ENCODE data around the gene CYP20A1. TPM values are rescaled to one million over a fixed set of nuclear protein-coding genes. Genes with fewer than 3 reads are reported as not detected.

Gene CYP20A1
- total RNA-seq, 1 experiment from 2014 or later = 21.9 TPM

DNA sequence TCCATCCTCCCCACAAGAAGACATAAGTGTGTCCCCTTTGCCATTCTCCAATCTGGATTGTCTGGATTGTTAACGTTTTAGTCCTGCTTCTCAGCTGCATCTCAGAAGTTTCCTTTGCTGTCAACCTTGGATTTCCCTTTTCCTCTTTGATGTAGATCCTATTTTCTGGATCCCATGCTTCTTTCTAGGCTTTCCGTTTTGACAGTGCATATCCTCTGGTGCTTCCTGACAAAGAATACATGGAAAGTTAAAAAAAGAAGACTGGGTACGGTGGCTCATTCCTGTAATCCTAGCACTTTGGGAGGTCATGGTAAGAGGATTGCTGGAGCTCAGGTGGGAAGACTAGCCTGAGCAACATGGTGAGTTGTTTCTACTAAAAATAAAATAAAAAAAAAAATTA lies 116.1 kb downstream of the CYP20A1 start:
- H3K36me3 Mint-ChIP-seq (ENCODE audit: insufficient read depth in 1 of 3, low read depth in 3 of 3) = peaks cover 19 to 22% (median 20%) of the 10 kb centered on the region in 3 experiments

More for the DNA sequence above, 116.1 kb downstream of the CYP20A1 start:
- Histone ChIP-seq H3K4ac (ENCODE audit: low read depth, low read length) (no peak overlapping the region), H3T11ph (ENCODE audit: low read length) (no peak overlapping the region), H2BK5ac (ENCODE audit: insufficient read length, low read length) (no peak overlapping the region), H3K14ac (ENCODE audit: insufficient read depth, low read length) (no peak overlapping the region), H4K5ac (ENCODE audit: insufficient read length, low read depth, low read length) (no peak overlapping the region), H3K4me1 (ENCODE audit: insufficient read depth, low read length) (no peaks in the 10 kb centered on the region), H3K23me2 (ENCODE audit: insufficient read length, low read depth, low read length, poor library complexity, severe bottlenecking) (no peaks in the 10 kb centered on the region), H3K9ac (ENCODE audit: extremely low read depth, insufficient read length, low read length) (no peak overlapping the region), H3K18ac (ENCODE audit: insufficient read length, low read depth, low read length) (no peak overlapping the region), H2AK5ac (ENCODE audit: insufficient read length, low read length) (no peak overlapping the region), H3K27me3 (ENCODE audit: insufficient read depth, low read length) (no peaks in the 10 kb centered on the region), H3K56ac (ENCODE audit: insufficient read length, low read depth, low read length) (no peak overlapping the region), H3K23ac (ENCODE audit: insufficient read length, low read depth, low read length) (no peak overlapping the region), H4K91ac (ENCODE audit: insufficient read length, low read depth, low read length) (no peak overlapping the region), H2AFZ (ENCODE audit: low read length) (no peak overlapping the region), H4K20me1 (ENCODE audit: control insufficient read depth, insufficient read depth, insufficient read length) (no peaks in the 10 kb centered on the region), H3K4me2 (ENCODE audit: insufficient read depth, insufficient read length, low read length) (no peak overlapping the region), H3K9me3 (ENCODE audit: control insufficient read depth, low read depth, low read length) (no peaks in the 10 kb centered on the region), H2BK120ac (ENCODE audit: low read depth, low read length, poor library complexity, severe bottlenecking) (no peak overlapping the region), H3K79me1 (ENCODE audit: insufficient read depth, low read depth, low read length, poor library complexity, severe bottlenecking) (peaks cover 7% of the 10 kb centered on the region), H3K79me2 (ENCODE audit: insufficient read depth, low read length) (peaks cover 22% of the 10 kb centered on the region; the same call in 1 of the 2 replicates), H3K27ac (ENCODE audit: insufficient read length, low read depth, low read length) (no peak overlapping the region), H2BK20ac (ENCODE audit: low read depth, low read length, poor library complexity, severe bottlenecking) (no peak overlapping the region), H2BK15ac (ENCODE audit: low read depth, low read length) (no peak overlapping the region), H2BK12ac (ENCODE audit: insufficient read length, low read depth, low read length) (no peak overlapping the region), H4K8ac (replicated peaks; ENCODE audit: insufficient read length, low read depth, low read length) (no peak overlapping the region)
- H3K27ac Mint-ChIP-seq = peak overlapping the region in 1 of 3 experiments; percentile 45; a peak in 2 of 7 replicates
- H3K27me3 Mint-ChIP-seq (ENCODE audit: low read depth) = no peaks in the 10 kb centered on the region
- no peak for DNase-seq
- no peak for TF ChIP-seq CTCF (conservative IDR thresholded peaks at IDR 0.05)
- peaks cover 3 to 5% of the 10 kb centered on the region in 2 experiments; a peak in 2 of 4 replicates for H3K4me1 Mint-ChIP-seq
- no CpG with 5 or more reads among the region's 3 CpGs for WGBS (ENCODE audit: extremely low coverage, insufficient read length, low lambda C conversion rate)
- no peak overlapping the region for H3K4me3 Mint-ChIP-seq
- peaks cover 0 to 11% of the 10 kb centered on the region in 2 experiments; a peak in 3 of 5 replicates for H3K9me3 Mint-ChIP-seq

Other genes with a start within 250 kb of the CYP20A1 start
- gene NBEAL1, start 224.1 kb upstream of the CYP20A1 start, total RNA-seq (2021) = 10.1 and 12.6 TPM in 2 replicates
- gene ABI2, start 89.4 kb downstream of the CYP20A1 start, total RNA-seq (2021) = 131 and 141 TPM in 2 replicates